HL-60 (cell line): ENCODE results near the gene NPAS1.

Source experiments
- DNase-seq, 2 experiments: peaks; one replicate each; pipeline ENCODE4 v3.0.0-alpha.2; 2010 to 2020; ENCODE audit warnings: low read depth in 1 of 2, low spot score in 1 of 2
- H3K27ac ChIP-seq: fragments of 250-450 bp; sonication (Bioruptor Pico); replicated peaks from 2 replicates; pipeline ENCODE4 v1.5.1; 2020; ENCODE audit warnings: mild to moderate bottlenecking, moderate library complexity
- H3K27me3 ChIP-seq: fragments of 250-450 bp; sonication (Bioruptor Pico); 2 replicates; pipeline ENCODE4 v1.5.1; 2021; ENCODE audit warnings: mild to moderate bottlenecking, moderate library complexity; ENCODE audit not compliant: insufficient read depth, poor library complexity, severe bottlenecking
- H3K4me3 ChIP-seq: replicated peaks from 2 replicates; pipeline ENCODE4 v1.5.1; 2011; ENCODE audit warnings: mild to moderate bottlenecking, control low read depth, low read length; ENCODE audit not compliant: insufficient read depth
- CTCF ChIP-seq: IDR thresholded peaks from one replicate; pipeline ENCODE4 v1.5.1; 2011; ENCODE audit warnings: low read length, control low read depth, inconsistent platforms; ENCODE audit not compliant: insufficient read depth
- GABPA ChIP-seq: IDR thresholded peaks from 2 replicates; pipeline ENCODE4 v1.6.1; 2012; ENCODE audit warnings: low read depth
- POLR2AphosphoS5 ChIP-seq: IDR thresholded peaks from 2 replicates; pipeline ENCODE4 v1.6.1; 2012; ENCODE audit warnings: low read depth
- REST ChIP-seq: IDR thresholded peaks from 2 replicates; pipeline ENCODE4 v1.6.1; 2012; ENCODE audit warnings: low read depth; ENCODE audit not compliant: insufficient replicate concordance
- SPI1 ChIP-seq: IDR thresholded peaks from 2 replicates; pipeline ENCODE4 v1.6.1; 2012; ENCODE audit warnings: low read depth, mild to moderate bottlenecking, borderline replicate concordance

Gene NPAS1

GRCh38 chr19:47093254-47093653 lies 73.6 kb downstream of the NPAS1 start:
- peak overlapping the region; percentile 96 for H3K27ac ChIP-seq
- no peak for DNase-seq
- H3K27me3 ChIP-seq = no peaks in the 10 kb centered on the region
- TF ChIP-seq SPI1 (no peak), CTCF (no peak), REST (no peak), POLR2AphosphoS5 (no peak), GABPA (no peak)
- H3K4me3 ChIP-seq = no peak overlapping the region

- no peak overlapping the region for H3K4me3 ChIP-seq
- TF ChIP-seq SPI1 (no peak), CTCF (no peak), GABPA (no peak), REST (no peak), POLR2AphosphoS5 (no peak)
- peak overlapping the region; percentile 96 for H3K27ac ChIP-seq
- no peaks in the 10 kb centered on the region for H3K27me3 ChIP-seq
- no peak for DNase-seq
Measured at GRCh38 chr19:47093841-47094240, 74.2 kb downstream of the NPAS1 start.

DNA sequence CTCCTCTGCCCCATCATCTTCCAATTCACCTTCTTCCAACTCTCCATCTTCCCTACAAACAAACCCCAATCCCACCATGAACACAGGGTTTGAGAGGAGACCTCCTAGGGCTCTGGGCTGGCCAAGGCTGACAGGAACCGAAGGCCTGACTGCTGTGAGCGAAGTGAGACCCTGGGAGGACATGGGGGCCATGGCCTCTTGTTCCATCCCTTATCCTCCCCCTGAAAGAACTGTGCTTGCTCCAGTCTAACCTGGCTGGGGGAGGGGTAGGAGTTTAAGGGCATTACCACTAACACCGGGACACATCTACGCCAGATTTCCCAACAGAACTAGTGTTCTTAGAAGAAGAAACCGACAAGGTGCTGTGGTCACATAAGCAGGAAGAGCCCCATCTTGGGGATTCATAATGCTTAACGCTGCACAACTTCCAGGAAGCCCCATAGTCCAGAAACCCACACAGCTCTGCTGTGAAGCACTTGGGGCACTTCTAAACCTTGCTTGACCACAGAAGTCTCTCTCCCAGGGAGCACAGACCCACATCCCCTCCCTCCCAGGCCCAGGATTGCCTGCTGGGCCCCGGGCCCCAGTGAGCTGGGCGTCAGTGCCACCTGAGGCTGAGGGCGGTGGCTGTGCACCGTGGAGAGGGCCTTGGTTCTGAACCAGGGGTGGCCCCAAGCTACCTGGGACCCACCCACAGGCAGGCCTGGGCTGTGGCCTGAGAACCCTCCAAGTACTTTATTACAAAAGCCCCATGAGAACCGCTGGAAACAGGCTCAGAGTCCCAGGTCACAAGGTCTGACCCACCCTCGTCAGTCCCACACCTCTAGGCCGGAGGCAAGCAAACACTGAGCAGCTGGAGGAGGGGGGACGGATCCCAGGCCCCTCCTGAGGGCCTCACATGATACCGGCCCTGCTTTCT lies 75.2 kb downstream of the NPAS1 start:
- peak in 1 of 2 experiments; percentile 78 for DNase-seq
- Histone ChIP-seq H3K27ac (peak overlapping the region; percentile 96), H3K4me3 (no peak overlapping the region), H3K27me3 (no peaks in the 10 kb centered on the region)
- no peak for TF ChIP-seq REST
- TF ChIP-seq POLR2AphosphoS5 = peak; percentile 37; the same call in 1 of the 2 replicates
- no peak for TF ChIP-seq GABPA
- TF ChIP-seq SPI1 = no peak
- no peak for TF ChIP-seq CTCF
